Nephron (organoid): ENCODE measurements around the gene SH2B3.

Experiments used
- H3K27ac Mint-ChIP-seq, 3 experiments: 2 replicates each; pipeline ENCODE4 v1.8.0; 2020; ENCODE audit warnings: mixed read lengths in 3 of 3, mild to moderate bottlenecking in 2 of 3, moderate library complexity in 1 of 3
- H3K27me3 Mint-ChIP-seq: 2 replicates; pipeline ENCODE4 v1.8.0; 2021; ENCODE audit warnings: low read depth, mild to moderate bottlenecking, moderate library complexity, mixed read lengths
- H3K36me3 Mint-ChIP-seq: 2 replicates; pipeline ENCODE4 v1.8.0; 2020; ENCODE audit warnings: low read depth, mixed read lengths
- H3K4me1 Mint-ChIP-seq: 2 replicates; pipeline ENCODE4 v1.8.0; 2020; ENCODE audit warnings: mixed read lengths
- H3K4me3 Mint-ChIP-seq, 3 experiments: 2 replicates each; pipeline ENCODE4 v1.8.0; 2020; ENCODE audit warnings: mild to moderate bottlenecking in 3 of 3, mixed read lengths in 3 of 3, moderate library complexity in 2 of 3
- H3K9me3 Mint-ChIP-seq: 2 replicates; pipeline ENCODE4 v1.8.0; 2020; ENCODE audit warnings: mixed read lengths
- TF ChIP-seq, protein P1 (sequence below), 3 experiments: fragments of 200-600 bp; sonication (generic); IDR thresholded peaks; one replicate each; pipeline ENCODE4 v1.5.0; 2021; ENCODE audit warnings: antibody characterized with exemption in 3 of 3; ENCODE audit not compliant: unreplicated experiment in 3 of 3

Gene SH2B3

DNA sequence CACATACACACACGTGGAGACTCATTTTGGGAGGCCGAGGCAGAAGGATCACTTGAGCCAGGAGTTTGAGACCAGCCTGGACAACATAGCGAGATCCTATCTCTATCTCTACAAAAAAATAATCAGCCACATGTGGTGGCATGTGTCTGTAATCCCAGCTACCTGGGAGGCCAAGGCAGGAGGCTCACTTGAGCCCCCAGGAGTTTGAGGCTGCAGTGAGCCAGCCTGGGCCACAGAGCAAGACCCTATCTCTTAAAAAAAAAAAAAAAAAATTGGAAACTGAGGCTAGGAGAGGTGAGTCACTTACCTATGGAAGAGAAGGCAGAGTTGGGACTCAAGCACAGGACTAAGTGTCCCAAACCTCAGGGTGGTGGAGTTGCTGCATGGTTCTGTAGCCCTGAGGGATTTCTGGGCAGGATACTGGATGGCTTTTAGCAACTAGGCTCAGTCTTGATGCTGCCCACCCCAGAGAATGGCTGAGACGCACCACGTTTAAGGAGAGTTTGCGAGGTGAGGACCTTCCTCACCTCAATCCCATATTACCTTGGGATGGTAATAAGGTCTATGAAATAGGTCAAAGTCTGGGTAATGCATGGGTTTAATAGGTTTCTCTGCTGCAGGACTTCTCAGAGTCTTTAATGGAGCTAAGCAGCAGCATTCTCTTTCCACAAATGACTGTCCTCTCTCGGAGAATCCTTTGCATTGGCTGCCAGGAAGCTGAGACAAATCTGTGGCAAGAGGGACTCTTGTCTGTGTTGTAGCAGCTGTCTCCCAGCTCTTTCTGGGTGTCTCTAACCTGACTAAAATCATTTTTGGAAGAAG, 35.6 kb downstream of the SH2B3 start:
- no peak overlapping the region for H3K27ac Mint-ChIP-seq
- H3K9me3 Mint-ChIP-seq = no peaks in the 10 kb centered on the region
- peaks cover 28% of the 10 kb centered on the region for H3K36me3 Mint-ChIP-seq
- TF ChIP-seq, protein P1, sequence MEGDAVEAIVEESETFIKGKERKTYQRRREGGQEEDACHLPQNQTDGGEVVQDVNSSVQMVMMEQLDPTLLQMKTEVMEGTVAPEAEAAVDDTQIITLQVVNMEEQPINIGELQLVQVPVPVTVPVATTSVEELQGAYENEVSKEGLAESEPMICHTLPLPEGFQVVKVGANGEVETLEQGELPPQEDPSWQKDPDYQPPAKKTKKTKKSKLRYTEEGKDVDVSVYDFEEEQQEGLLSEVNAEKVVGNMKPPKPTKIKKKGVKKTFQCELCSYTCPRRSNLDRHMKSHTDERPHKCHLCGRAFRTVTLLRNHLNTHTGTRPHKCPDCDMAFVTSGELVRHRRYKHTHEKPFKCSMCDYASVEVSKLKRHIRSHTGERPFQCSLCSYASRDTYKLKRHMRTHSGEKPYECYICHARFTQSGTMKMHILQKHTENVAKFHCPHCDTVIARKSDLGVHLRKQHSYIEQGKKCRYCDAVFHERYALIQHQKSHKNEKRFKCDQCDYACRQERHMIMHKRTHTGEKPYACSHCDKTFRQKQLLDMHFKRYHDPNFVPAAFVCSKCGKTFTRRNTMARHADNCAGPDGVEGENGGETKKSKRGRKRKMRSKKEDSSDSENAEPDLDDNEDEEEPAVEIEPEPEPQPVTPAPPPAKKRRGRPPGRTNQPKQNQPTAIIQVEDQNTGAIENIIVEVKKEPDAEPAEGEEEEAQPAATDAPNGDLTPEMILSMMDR (IDR thresholded peaks at IDR 0.05; ENCODE audit: unreplicated experiment in 3 of 3) = no peak
- H3K27me3 Mint-ChIP-seq = no peaks in the 10 kb centered on the region
- no peak overlapping the region for H3K4me3 Mint-ChIP-seq
- H3K4me1 Mint-ChIP-seq = peaks cover 40% of the 10 kb centered on the region

DNA sequence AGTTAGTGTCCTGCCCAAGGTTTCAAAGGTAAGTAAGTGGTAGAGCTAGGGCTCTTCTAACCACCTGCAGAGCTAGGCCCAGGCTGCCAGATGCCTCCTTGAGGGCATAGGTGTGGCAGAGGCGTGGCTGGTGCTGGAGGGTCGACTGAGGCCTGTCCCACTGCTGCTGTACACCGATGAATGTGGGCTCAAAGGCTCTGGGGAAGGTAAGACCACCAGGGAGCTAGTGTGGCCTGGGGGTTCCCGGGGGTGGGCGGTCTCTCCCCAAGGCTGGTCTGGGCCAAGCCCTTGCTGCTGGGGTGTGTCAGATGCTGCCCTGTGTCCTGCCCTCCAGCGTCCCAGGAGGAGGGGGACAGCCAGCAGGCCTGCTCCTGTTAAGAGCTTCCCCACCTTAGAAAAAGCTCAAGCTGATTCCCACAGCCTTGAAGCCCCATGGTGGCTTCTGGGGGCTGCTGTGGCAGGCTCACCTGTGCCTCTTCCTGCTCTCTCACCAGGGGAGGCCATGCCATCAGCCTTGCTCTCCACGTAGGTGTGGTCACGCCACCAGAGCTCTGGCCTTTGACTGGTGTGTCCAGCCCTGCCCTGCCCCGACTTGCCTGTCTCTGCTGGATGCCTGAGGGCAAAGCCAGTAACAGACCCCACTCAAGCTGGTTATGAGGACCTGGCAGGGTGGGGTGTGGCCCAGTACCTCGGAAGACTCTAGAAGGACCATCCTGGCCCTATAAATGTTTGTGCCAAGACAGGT, 36.8 kb downstream of the SH2B3 start:
- peaks cover 33% of the 10 kb centered on the region for H3K36me3 Mint-ChIP-seq
- H3K9me3 Mint-ChIP-seq = no peaks in the 10 kb centered on the region
- H3K27ac Mint-ChIP-seq = peak overlapping the region in 1 of 3 experiments; percentile 73
- TF ChIP-seq, protein P1 (IDR thresholded peaks at IDR 0.05; ENCODE audit: unreplicated experiment in 3 of 3) = no peak
- peaks cover 41% of the 10 kb centered on the region for H3K4me1 Mint-ChIP-seq
- H3K27me3 Mint-ChIP-seq = no peaks in the 10 kb centered on the region
- no peak overlapping the region for H3K4me3 Mint-ChIP-seq

DNA sequence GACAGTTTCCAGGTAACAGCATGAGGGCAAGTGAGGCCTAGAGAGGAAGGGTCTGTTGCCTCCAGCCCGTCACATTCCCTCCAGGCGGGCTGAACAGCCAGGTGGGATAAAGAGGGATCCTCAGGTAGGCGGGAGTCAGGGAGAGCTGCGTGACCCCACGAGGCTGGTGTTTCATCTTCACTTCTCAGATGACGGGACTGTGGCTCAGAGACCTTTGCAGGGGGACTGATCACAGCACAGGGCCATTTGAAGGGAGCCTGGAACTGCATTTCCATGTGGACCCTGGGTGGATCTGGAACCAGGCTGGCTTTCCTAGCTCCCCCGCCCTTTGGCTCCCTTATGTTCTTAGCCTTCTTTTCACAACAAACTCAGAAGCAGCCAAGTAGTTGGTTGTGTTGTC, 37.4 kb downstream of the SH2B3 start:
- TF ChIP-seq, protein P1 (IDR thresholded peaks at IDR 0.05; ENCODE audit: unreplicated experiment in 3 of 3) = no peak
- H3K4me1 Mint-ChIP-seq = peaks cover 44% of the 10 kb centered on the region
- no peak overlapping the region for H3K4me3 Mint-ChIP-seq
- peaks cover 38% of the 10 kb centered on the region for H3K36me3 Mint-ChIP-seq
- no peaks in the 10 kb centered on the region for H3K27me3 Mint-ChIP-seq
- no peaks in the 10 kb centered on the region for H3K9me3 Mint-ChIP-seq
- H3K27ac Mint-ChIP-seq = peak overlapping the region; percentile 10 to 73 (median 19)

DNA sequence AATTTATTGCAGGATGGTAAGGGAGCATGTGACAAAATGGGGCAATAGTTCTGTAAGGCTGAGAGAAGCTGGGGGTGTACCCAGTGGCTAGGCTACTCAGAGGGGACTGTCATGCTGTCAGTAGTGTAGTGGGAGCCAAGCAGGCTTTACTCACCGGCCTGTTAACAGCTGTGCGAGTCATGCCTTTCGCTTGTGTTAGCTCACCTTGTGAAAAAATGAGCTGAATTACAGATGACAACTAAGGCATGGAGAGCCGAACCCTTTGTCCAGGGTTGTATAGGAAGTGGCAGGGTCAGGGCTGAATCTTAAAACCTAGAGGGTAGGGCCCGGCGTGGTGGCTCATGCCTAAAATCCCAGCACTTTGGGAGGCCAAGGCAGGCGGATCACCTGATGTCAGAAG, 37.9 kb downstream of the SH2B3 start:
- Mint-ChIP-seq H3K9me3 (no peaks in the 10 kb centered on the region), H3K36me3 (peaks cover 40% of the 10 kb centered on the region), H3K4me1 (peaks cover 44% of the 10 kb centered on the region), H3K27ac (peak overlapping the region; percentile 10 to 73 (median 19)), H3K27me3 (no peaks in the 10 kb centered on the region), H3K4me3 (no peak overlapping the region)
- TF ChIP-seq, protein P1 (IDR thresholded peaks at IDR 0.05; ENCODE audit: unreplicated experiment in 3 of 3) = no peak

DNA sequence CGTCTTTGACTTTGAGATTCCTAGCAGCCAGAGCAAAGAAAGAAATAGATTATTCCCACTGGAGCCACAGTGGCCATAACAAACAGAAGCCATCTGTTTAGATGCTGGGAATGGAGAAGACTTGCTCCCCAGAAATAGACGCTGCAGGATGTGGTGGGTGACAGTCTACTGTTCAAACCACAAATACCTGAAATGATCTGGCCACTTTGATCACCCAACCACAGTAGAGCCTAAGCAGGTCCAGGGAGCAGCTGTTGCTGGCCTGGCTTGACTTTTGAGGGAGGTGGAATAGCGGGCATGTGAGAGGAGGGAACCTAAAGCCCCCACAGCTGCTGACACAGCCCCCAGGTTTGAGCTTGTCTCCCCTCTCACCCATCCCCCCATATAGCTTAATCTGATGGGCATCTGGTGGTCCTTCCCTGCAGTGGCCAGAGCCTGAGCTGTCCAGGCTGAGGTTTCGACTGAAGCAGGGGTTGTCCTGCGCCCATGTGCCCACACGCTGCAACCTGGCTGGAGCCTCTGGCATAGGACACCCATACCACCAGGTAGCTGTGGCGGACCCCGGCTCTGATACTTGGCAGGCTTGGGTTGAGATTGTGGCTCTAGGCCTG, 38.7 kb downstream of the SH2B3 start:
- Mint-ChIP-seq H3K4me3 (no peak overlapping the region), H3K27ac (peak overlapping the region; percentile 70 to 84 (median 80)), H3K9me3 (no peaks in the 10 kb centered on the region), H3K36me3 (peaks cover 45% of the 10 kb centered on the region), H3K27me3 (no peaks in the 10 kb centered on the region), H3K4me1 (peaks cover 50% of the 10 kb centered on the region)
- TF ChIP-seq, protein P1 (IDR thresholded peaks at IDR 0.05; ENCODE audit: unreplicated experiment in 3 of 3) = no peak
